NCI-H1105 (cell line): ENCODE results near the gene PPP4R3B.
"Not testable (repeated sequence)": the region's sequence is repeated elsewhere in the genome, so short reads cannot be mapped to it uniquely, and the experiment has no call there.

Source experiments
- DNase-seq: peaks from one replicate; lab custom pipeline; 2025; lab: John Stamatoyannopoulos, UW

PPP4R3B gene

GRCh38 chr2:55595536-55595935 is 21.9 kb downstream of the PPP4R3B start:
- no peak for DNase-seq

- no peak for DNase-seq
Measured at GRCh38 chr2:55592130-55592529, 25.3 kb downstream of the PPP4R3B start.

- DNase-seq: no peak
Measured at GRCh38 chr2:55590810-55591440, 26.5 kb downstream of the PPP4R3B start.

- no peak for DNase-seq
Measured at GRCh38 chr2:55585451-55586080, 31.9 kb downstream of the PPP4R3B start.

GRCh38 chr2:55581874-55582547 is 35.4 kb downstream of the PPP4R3B start:
- DNase-seq: no peak

- no peak for DNase-seq
Measured at GRCh38 chr2:55581435-55581834, 36.0 kb downstream of the PPP4R3B start.

- DNase-seq: not testable (repeated sequence)
Measured at GRCh38 chr2:55569002-55569401, 48.4 kb downstream of the PPP4R3B start.

- no peak for DNase-seq
Measured at GRCh38 chr2:55567298-55567697, 50.1 kb downstream of the PPP4R3B start.

GRCh38 chr2:55565613-55566012 is 51.8 kb downstream of the PPP4R3B start:
- DNase-seq: no peak

GRCh38 chr2:55560855-55561254 is 56.6 kb downstream of the PPP4R3B start:
- no peak for DNase-seq

GRCh38 chr2:55556809-55557208 is 60.6 kb downstream of the PPP4R3B start:
- no peak for DNase-seq

- no peak for DNase-seq
Measured at GRCh38 chr2:55555977-55556376, 61.4 kb downstream of the PPP4R3B start.

GRCh38 chr2:55553321-55553720 is 64.1 kb downstream of the PPP4R3B start:
- no peak for DNase-seq

- DNase-seq: no peak
Measured at GRCh38 chr2:55550368-55551102, 66.9 kb downstream of the PPP4R3B start.

- DNase-seq: not testable (repeated sequence)
Measured at GRCh38 chr2:55547679-55548078, 69.7 kb downstream of the PPP4R3B start.

- DNase-seq: no peak
Measured at GRCh38 chr2:55547001-55547400, 70.4 kb downstream of the PPP4R3B start.

GRCh38 chr2:55530539-55531081 is 86.8 kb downstream of the PPP4R3B start:
- no peak for DNase-seq

GRCh38 chr2:55526174-55526573 is 91.2 kb downstream of the PPP4R3B start:
- DNase-seq: no peak

- DNase-seq: no peak
Measured at GRCh38 chr2:55524884-55525437, 92.5 kb downstream of the PPP4R3B start.

GRCh38 chr2:55519938-55520885 is 97.2 kb downstream of the PPP4R3B start:
- DNase-seq: peak; percentile 18

GRCh38 chr2:55518841-55519165 is 98.6 kb downstream of the PPP4R3B start:
- no peak for DNase-seq
